K562 (cell line): ENCODE results near the gene RHBDF2. TPM values are rescaled to one million over a fixed set of nuclear protein-coding genes. Genes with fewer than 3 reads are reported as not detected.

Experiments
- ATAC-seq: fragments of 200-7000 bp; cut with Tn5 transposase; 3 replicates; pipeline ENCODE4 v1.9.1; 2020; ENCODE audit warnings: moderate library complexity
- BruUV-seq: library from RNA; stranded (reverse); fragments of 400-500 nt; replicated peaks from 2 replicates; lab custom pipeline; 2021; lab: Mats Ljungman, UMichigan
- CTCF ChIA-PET: fragments of 300-600 bp; formaldehyde crosslinking; extraction: SDS; loops from one replicate; lab custom pipeline; 2021; ENCODE audit warnings: low intra/inter-chr PET ratio; lab: Yijun Ruan, JAX
- POLR2A ChIA-PET: fragments of 300-600, 350-650 bp; sonication (Branson Sonifier 250); formaldehyde crosslinking; extraction: SDS; loops from one replicate; lab custom pipeline; 2021; ENCODE audit warnings: antibody characterized with exemption, inconsistent platforms; lab: Yijun Ruan, JAX
- DNase-seq, 4 experiments: peaks; one replicate each; pipeline versions ENCODE4 v3.0.0 to v3.0.0-alpha.2; 2011 to 2018; ENCODE audit warnings: low spot score in 3 of 4, mixed read lengths in 3 of 4; ENCODE audit errors: extremely low read depth in 1 of 4
- FAIRE-seq: peaks from 2 replicates; lab custom pipeline; 2011; peaks lifted over from hg19 to GRCh38; lab: Jason Lieb, UNC
- H2AFZ ChIP-seq: 2 replicates; pipeline ENCODE4 v1.6.0; 2011; ENCODE audit warnings: low read depth, low read length, control low read depth, inconsistent platforms
- H3K27ac ChIP-seq: fragments of 200-600 bp; 3 replicates; pipeline ENCODE4 v1.8.0; 2011; ENCODE audit warnings: low read depth, mild to moderate bottlenecking, control low read depth, inconsistent platforms, low read length, moderate library complexity, mixed read lengths; ENCODE audit errors: extremely low read depth
- H3K27me3 ChIP-seq, 2 experiments: fragments of 300-600 bp in 1 of 2; 2 replicates in 1 of 2; 3 replicates in 1 of 2; pipeline versions ENCODE4 v1.6.0 to v1.8.0; 2011; ENCODE audit warnings: inconsistent platforms in 2 of 2, low read length in 2 of 2, mild to moderate bottlenecking in 1 of 2, mixed read lengths in 1 of 2, moderate library complexity in 1 of 2; ENCODE audit not compliant: control insufficient read depth in 2 of 2, insufficient read depth in 2 of 2
- H3K36me3 ChIP-seq: fragments of 300-600 bp; 3 replicates; pipeline ENCODE4 v1.8.0; 2011; ENCODE audit warnings: mild to moderate bottlenecking, low read length, inconsistent platforms; ENCODE audit not compliant: control insufficient read depth, insufficient read depth
- H3K4me1 ChIP-seq, 2 experiments: fragments of 200-600 bp in 1 of 2; replicated peaks in 1 of 2; 2 replicates in 1 of 2; 3 replicates in 1 of 2; pipeline versions ENCODE4 v1.5.1 to v1.8.0; 2011; ENCODE audit warnings: inconsistent platforms in 2 of 2, low read length in 2 of 2, mild to moderate bottlenecking in 1 of 2, mixed read lengths in 1 of 2, moderate library complexity in 1 of 2; ENCODE audit not compliant: control insufficient read depth in 2 of 2, insufficient read depth in 2 of 2
- H3K4me2 ChIP-seq: 2 replicates; pipeline ENCODE4 v1.6.1; 2011; ENCODE audit warnings: low read length, control low read depth, inconsistent platforms, mixed read lengths; ENCODE audit not compliant: insufficient read depth
- H3K4me3 ChIP-seq: fragments of 200-600 bp; sonication (generic), shearing (Covaris generic); 2 replicates; pipeline ENCODE4 v1.5.1; 2016; ENCODE audit warnings: control low read depth, inconsistent platforms
- H3K79me2 ChIP-seq: fragments of 200-600 bp; 3 replicates; pipeline ENCODE4 v1.8.0; 2011; ENCODE audit warnings: low read length, inconsistent platforms; ENCODE audit not compliant: control insufficient read depth, insufficient read depth
- H3K9ac ChIP-seq, 2 experiments: 2 replicates each; pipeline versions ENCODE4 v1.6.0 to v1.6.1; 2011; ENCODE audit warnings: low read depth in 2 of 2, low read length in 2 of 2, control low read depth in 1 of 2, inconsistent platforms in 1 of 2, mild to moderate bottlenecking in 1 of 2, mixed read lengths in 1 of 2; ENCODE audit not compliant: insufficient read depth in 1 of 2
- H3K9me1 ChIP-seq: one replicate; pipeline ENCODE4 v1.6.0; 2011; ENCODE audit warnings: inconsistent platforms, mild to moderate bottlenecking, low read length, moderate library complexity; ENCODE audit not compliant: control insufficient read depth, insufficient read depth
- H3K9me3 ChIP-seq: replicated peaks from 2 replicates; pipeline ENCODE4 v1.5.1; 2011; ENCODE audit warnings: low read depth, low read length, inconsistent platforms; ENCODE audit not compliant: control insufficient read depth, insufficient read depth
- H4K20me1 ChIP-seq: replicated peaks from 2 replicates; pipeline ENCODE4 v1.6.1; 2011; ENCODE audit warnings: low read length, inconsistent platforms, mixed read lengths; ENCODE audit not compliant: control insufficient read depth, insufficient read depth
- KLF16 ChIP-seq: IDR thresholded peaks from 2 replicates; pipeline ENCODE4 v1.6.1; 2016; ENCODE audit warnings: antibody characterized with exemption
- RAD51 ChIP-seq: fragments of 450-650 bp; IDR thresholded peaks from 2 replicates; pipeline ENCODE4 v1.7.1; 2016; ENCODE audit warnings: low read depth, mild to moderate bottlenecking, borderline replicate concordance
- RBM17 ChIP-seq: fragments of 200-400 bp; formaldehyde crosslinking; IDR thresholded peaks from 2 replicates; pipeline ENCODE4 v1.6.1; 2017; ENCODE audit warnings: low read depth, mild to moderate bottlenecking, low read length, borderline replicate concordance
- RBM39 ChIP-seq: fragments of 200-400 bp; formaldehyde crosslinking; optimal IDR thresholded peaks from 2 replicates; pipeline ENCODE3; 2018; ENCODE audit warnings: low read depth, low read length
- SIRT6 ChIP-seq: IDR thresholded peaks from one replicate; pipeline ENCODE4 v1.6.1; 2012; ENCODE audit warnings: low read depth, mild to moderate bottlenecking, control low read depth, inconsistent platforms, low read length, moderate library complexity
- YY1 ChIP-seq, 3 experiments: IDR thresholded peaks; 2 replicates each; pipeline ENCODE4 v1.6.1; 2011; ENCODE audit warnings: low read length in 2 of 3, mild to moderate bottlenecking in 2 of 3, moderate library complexity in 2 of 3, borderline replicate concordance in 1 of 3, control low read depth in 1 of 3, low read depth in 1 of 3; ENCODE audit not compliant: insufficient read depth in 3 of 3, insufficient replicate concordance in 2 of 3, control insufficient read depth in 1 of 3, insufficient read length in 1 of 3; ENCODE audit errors: extremely low read depth in 1 of 3
- WGBS: fragments of 100-300 bp; shearing (Covaris generic); methylation state at CpG from one replicate; pipeline ENCODE4 v1.1.6; 2016; ENCODE audit warnings: low coverage, mixed read lengths; ENCODE audit not compliant: insufficient coverage; ENCODE audit errors: missing lambda C conversion rate; 5-methylcytosine and 5-hydroxymethylcytosine counted together
- in situ Hi-C: fragments of 300-500 bp; cut with MboI; formaldehyde crosslinking; loops from 4 replicates; pipeline ENCODE4 v1.15.0; 2018; ENCODE audit warnings: inconsistent platforms, mixed read lengths
- intact Hi-C: fragments of 100-400 bp; cut with micrococcal nuclease; formaldehyde crosslinking; loops from 2 replicates; pipeline ENCODE4 v1.14.2; 2022
- polyA plus RNA-seq, 8 experiments: library from polyadenylated mRNA; depleted of rRNA in 4 of 8; stranded (reverse) in 5 of 8; unstranded in 3 of 8; fragments of >200 nt; fragmentation: Nextera tagmentation in 2 of 8; fragmentation: Illumina TruSeq in 1 of 8; extraction: Ambion mirVana in 2 of 8; extraction: Trizol in 1 of 8; gene quantifications; 2 replicates each; pipeline versions ENCODE4 v1.2.1 to v1.2.3, GENCODE V29; 2011 to 2014; ENCODE audit warnings: inconsistent platforms in 1 of 8, missing spikeins in 1 of 8
- total RNA-seq, 7 experiments: library from RNA; depleted of rRNA in 6 of 7; stranded (reverse); fragments of >200 nt in 6 of 7; fragmentation: Illumina TruSeq in 2 of 7; extraction: Trizol in 2 of 7; gene quantifications; 2 replicates each; pipeline versions ENCODE4 v1.2.1 to v1.2.3, GENCODE V29; 2011 to 2021; ENCODE audit warnings: low replicate concordance in 1 of 7
- TF ChIP-seq, protein P1 (sequence below): fragments of 450-650 bp; IDR thresholded peaks from 2 replicates; pipeline ENCODE4 v1.6.1; 2018; ENCODE audit warnings: mild to moderate bottlenecking, low read depth; ENCODE audit not compliant: partially characterized antibody
- TF ChIP-seq, protein P2 (sequence below), 3 experiments: fragments of 200-800 bp in 1 of 3; sonication (Bioruptor generic) in 1 of 3; sonication (generic) in 1 of 3; formaldehyde crosslinking in 1 of 3; IDR thresholded peaks; 2 replicates each; pipeline versions ENCODE4 v1.6.1 to v1.8.0; 2016 to 2022; ENCODE audit warnings: mild to moderate bottlenecking in 2 of 3, missing compliant biosample characterization in 2 of 3, missing genetic modification characterization in 2 of 3, missing genetic modification reagents in 1 of 3
- TF ChIP-seq, protein P3 (sequence below): IDR thresholded peaks from 3 replicates; pipeline ENCODE4 v1.6.1; 2011; ENCODE audit warnings: borderline replicate concordance, mild to moderate bottlenecking, moderate library complexity; ENCODE audit not compliant: insufficient read length; ENCODE audit errors: extremely low read depth
- TF ChIP-seq, protein P4 (sequence below): fragments of 450-650 bp; IDR thresholded peaks from 2 replicates; pipeline ENCODE4 v1.6.1; 2016

RHBDF2 gene
- total and polyA plus RNA-seq, 9 of the 15 experiments (the other 6 are each of a cell fraction or from before 2014, with no cell fraction given): 0.04 to 2.8 (median 1.1) TPM

DNA sequence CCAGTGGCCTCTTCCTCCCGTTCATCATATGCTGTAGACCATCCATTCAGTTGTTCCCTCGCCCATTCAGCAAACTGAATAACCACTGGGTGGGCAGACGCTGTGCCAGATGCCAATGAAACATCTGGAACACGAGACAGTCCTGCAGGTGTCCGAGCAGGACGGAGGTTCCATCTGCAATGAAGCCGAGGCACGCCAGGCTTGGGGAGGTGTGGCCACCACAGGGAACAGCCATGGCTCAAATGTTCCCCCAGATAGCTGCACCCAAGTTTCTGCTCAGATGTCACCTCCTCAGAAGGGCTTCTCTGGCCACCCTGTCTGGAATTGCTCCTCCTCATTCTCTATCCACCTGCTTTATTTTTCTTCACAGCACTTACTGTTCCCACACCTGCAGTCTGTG is 78.8 kb downstream of the RHBDF2 start (continued):
- TF ChIP-seq, protein P1, sequence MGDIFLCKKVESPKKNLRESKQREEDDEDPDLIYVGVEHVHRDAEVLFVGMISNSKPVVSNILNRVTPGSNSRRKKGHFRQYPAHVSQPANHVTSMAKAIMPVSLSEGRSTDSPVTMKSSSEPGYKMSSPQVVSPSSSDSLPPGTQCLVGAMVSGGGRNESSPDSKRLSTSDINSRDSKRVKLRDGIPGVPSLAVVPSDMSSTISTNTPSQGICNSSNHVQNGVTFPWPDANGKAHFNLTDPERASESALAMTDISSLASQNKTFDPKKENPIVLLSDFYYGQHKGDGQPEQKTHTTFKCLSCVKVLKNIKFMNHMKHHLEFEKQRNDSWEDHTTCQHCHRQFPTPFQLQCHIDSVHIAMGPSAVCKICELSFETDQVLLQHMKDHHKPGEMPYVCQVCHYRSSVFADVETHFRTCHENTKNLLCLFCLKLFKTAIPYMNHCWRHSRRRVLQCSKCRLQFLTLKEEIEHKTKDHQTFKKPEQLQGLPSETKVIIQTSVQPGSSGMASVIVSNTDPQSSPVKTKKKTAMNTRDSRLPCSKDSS: no peak
- TF ChIP-seq RBM39 (no peak), RBM17 (no peak)
- TF ChIP-seq, protein P2, sequence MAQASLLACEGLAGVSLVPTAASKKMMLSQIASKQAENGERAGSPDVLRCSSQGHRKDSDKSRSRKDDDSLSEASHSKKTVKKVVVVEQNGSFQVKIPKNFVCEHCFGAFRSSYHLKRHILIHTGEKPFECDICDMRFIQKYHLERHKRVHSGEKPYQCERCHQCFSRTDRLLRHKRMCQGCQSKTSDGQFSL (CRISPR knock-in tag; IDR thresholded peaks at IDR 0.05): no peak
- TF ChIP-seq, protein P2 (tag; IDR thresholded peaks at IDR 0.05): no peak

DNA sequence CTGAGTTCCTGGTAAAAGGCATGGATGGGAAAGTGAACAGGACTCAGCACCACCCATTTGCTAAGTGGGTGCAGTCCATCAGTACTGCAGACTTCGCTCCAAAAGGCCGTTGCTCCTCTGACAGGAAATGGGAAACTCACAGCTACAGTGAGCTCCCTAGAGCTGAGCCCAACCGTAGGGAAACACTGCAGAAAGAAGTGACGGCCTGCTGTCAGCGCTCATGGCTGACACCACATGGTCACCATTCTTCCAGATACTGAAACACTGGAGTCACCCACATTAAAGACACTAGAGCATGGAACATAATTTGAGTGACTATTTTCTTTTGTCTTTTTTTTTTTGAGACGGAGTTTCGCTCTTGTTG is 80.2 kb downstream of the RHBDF2 start:
- H3K36me3 ChIP-seq: peaks cover 6% of the 10 kb centered on the region; the same call in 2 of the 3 replicates
- no peak for DNase-seq
- H3K4me2 ChIP-seq: no peak overlapping the region
- H3K79me2 ChIP-seq: peaks cover 52% of the 10 kb centered on the region
- CTCF ChIA-PET: no interaction called here
- intact Hi-C loops (no loop called here), in situ Hi-C loops (no loop called here)
- no peak for TF ChIP-seq RAD51
- TF ChIP-seq YY1 (IDR thresholded peaks at IDR 0.05; ENCODE audit: borderline replicate concordance in 1 of 3, control insufficient read depth in 1 of 3, extremely low read depth in 1 of 3, insufficient read depth in 3 of 3, insufficient read length in 1 of 3, insufficient replicate concordance in 2 of 3, low read depth in 1 of 3, low read length in 2 of 3): peak in 1 of 3 experiments; percentile 28
- TF ChIP-seq, protein P3, sequence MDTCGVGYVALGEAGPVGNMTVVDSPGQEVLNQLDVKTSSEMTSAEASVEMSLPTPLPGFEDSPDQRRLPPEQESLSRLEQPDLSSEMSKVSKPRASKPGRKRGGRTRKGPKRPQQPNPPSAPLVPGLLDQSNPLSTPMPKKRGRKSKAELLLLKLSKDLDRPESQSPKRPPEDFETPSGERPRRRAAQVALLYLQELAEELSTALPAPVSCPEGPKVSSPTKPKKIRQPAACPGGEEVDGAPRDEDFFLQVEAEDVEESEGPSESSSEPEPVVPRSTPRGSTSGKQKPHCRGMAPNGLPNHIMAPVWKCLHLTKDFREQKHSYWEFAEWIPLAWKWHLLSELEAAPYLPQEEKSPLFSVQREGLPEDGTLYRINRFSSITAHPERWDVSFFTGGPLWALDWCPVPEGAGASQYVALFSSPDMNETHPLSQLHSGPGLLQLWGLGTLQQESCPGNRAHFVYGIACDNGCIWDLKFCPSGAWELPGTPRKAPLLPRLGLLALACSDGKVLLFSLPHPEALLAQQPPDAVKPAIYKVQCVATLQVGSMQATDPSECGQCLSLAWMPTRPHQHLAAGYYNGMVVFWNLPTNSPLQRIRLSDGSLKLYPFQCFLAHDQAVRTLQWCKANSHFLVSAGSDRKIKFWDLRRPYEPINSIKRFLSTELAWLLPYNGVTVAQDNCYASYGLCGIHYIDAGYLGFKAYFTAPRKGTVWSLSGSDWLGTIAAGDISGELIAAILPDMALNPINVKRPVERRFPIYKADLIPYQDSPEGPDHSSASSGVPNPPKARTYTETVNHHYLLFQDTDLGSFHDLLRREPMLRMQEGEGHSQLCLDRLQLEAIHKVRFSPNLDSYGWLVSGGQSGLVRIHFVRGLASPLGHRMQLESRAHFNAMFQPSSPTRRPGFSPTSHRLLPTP: no peak
- TF ChIP-seq SIRT6: no peak
- TF ChIP-seq, protein P4, sequence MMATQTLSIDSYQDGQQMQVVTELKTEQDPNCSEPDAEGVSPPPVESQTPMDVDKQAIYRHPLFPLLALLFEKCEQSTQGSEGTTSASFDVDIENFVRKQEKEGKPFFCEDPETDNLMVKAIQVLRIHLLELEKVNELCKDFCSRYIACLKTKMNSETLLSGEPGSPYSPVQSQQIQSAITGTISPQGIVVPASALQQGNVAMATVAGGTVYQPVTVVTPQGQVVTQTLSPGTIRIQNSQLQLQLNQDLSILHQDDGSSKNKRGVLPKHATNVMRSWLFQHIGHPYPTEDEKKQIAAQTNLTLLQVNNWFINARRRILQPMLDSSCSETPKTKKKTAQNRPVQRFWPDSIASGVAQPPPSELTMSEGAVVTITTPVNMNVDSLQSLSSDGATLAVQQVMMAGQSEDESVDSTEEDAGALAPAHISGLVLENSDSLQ: 0 out of 2 replicates have a peak, but pooled peaks have one; percentile 14
- no peak for TF ChIP-seq KLF16
- no peak overlapping the region for H3K9ac ChIP-seq
- whole genome bisulfite sequencing: 57% methylated on average over 5 of the region's 7 CpGs
- no peaks in the 10 kb centered on the region for H3K9me3 ChIP-seq
- H3K27ac ChIP-seq: no peak overlapping the region
- H3K4me1 ChIP-seq: peaks cover 8 to 28% of the 10 kb centered on the region in 2 experiments; a peak in 4 of 5 replicates
- H3K4me3 ChIP-seq: no peak overlapping the region
- peaks cover 13% of the 10 kb centered on the region for H4K20me1 ChIP-seq
- POLR2A ChIA-PET: no interaction called here
- peak; percentile 67 for FAIRE-seq
- no TSS peak for BruUV-seq
- H3K9me1 ChIP-seq: no peaks in the 10 kb centered on the region
- H2AFZ ChIP-seq: no peak overlapping the region
- peak; percentile 58 for ATAC-seq
- no peaks in the 10 kb centered on the region for H3K27me3 ChIP-seq
